Measurements from ENCODE around the gene OR56A4.

Gene OR56A4

DNA sequence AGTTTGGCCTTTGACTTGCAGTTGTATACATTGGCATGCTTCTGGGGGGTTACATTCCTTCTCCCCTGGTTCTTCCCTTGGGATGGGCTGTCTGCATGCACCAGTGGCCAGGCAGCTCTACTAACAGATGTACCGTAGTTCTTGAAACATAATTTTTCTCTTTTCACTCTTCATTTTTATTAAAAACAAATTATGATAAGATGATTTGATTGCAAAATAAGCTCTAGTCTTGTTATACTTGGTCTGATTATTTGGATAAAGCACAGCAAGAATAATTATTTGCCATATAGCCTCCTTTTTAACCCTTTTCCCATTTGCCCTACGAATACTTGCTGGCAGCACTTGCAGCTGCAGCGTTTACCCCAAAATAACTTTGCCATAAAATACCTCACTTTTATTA lies 51.2 kb downstream of the OR56A4 start:
- no peak for DNase-seq

Measured in KG1 (cell line).